ENCODE measurements around the gene SLC25A39.

DNA sequence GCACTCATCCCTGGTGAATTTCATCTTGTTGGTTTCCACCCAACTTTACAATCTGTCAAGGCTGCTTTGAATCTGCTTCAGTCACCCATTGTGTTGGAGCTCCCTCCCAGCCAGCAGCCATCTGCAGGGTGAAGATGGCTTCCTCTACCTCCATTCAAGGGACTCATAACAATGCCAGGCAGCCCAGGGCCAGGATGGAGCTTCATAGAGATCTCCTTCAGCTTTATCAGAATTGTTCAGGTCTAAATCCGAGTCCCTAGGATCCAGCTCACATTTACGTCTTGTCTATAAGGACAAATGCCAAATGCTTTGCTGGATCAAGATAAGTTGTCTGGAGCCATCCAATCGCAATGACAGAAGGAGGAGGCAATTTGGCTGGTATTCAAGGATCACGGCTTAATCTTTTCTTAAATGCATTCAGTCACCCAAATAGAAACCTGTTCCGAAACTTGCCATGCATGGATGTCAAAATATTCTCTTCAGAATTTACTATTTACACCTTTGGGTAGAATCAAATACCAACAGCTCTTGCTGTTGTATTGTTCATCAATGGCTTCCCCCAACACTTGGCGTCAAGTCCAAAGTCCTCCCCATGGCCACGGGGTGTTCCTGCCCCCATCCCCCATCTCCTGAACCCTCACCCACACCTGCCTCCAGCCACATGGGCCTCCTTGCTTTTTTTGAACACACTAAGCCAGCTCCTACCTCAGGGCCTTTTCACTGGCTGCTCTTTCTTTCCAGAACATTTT, 42.8 kb upstream of the SLC25A39 start:
- TF ChIP-seq, protein P1, sequence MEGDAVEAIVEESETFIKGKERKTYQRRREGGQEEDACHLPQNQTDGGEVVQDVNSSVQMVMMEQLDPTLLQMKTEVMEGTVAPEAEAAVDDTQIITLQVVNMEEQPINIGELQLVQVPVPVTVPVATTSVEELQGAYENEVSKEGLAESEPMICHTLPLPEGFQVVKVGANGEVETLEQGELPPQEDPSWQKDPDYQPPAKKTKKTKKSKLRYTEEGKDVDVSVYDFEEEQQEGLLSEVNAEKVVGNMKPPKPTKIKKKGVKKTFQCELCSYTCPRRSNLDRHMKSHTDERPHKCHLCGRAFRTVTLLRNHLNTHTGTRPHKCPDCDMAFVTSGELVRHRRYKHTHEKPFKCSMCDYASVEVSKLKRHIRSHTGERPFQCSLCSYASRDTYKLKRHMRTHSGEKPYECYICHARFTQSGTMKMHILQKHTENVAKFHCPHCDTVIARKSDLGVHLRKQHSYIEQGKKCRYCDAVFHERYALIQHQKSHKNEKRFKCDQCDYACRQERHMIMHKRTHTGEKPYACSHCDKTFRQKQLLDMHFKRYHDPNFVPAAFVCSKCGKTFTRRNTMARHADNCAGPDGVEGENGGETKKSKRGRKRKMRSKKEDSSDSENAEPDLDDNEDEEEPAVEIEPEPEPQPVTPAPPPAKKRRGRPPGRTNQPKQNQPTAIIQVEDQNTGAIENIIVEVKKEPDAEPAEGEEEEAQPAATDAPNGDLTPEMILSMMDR (IDR thresholded peaks at IDR 0.05): no peak
- TF ChIP-seq POLR2AphosphoS5 (IDR thresholded peaks at IDR 0.05): no peak

All from transverse colon (tissue), 4 donors.